Pericardium fibroblast (primary cell): ENCODE data around the gene AKAP7. TPM values are rescaled to one million over a fixed set of nuclear protein-coding genes. Genes with fewer than 3 reads are reported as not detected.

Source experiments
- total RNA-seq: library from RNA; depleted of rRNA; stranded (reverse); fragments of >200 nt; gene quantifications from 2 replicates; pipeline ENCODE4 v1.2.3, GENCODE V29; 2015

AKAP7 gene
- total RNA-seq, result 1.4 and 3.7 TPM in 2 replicates

DNA sequence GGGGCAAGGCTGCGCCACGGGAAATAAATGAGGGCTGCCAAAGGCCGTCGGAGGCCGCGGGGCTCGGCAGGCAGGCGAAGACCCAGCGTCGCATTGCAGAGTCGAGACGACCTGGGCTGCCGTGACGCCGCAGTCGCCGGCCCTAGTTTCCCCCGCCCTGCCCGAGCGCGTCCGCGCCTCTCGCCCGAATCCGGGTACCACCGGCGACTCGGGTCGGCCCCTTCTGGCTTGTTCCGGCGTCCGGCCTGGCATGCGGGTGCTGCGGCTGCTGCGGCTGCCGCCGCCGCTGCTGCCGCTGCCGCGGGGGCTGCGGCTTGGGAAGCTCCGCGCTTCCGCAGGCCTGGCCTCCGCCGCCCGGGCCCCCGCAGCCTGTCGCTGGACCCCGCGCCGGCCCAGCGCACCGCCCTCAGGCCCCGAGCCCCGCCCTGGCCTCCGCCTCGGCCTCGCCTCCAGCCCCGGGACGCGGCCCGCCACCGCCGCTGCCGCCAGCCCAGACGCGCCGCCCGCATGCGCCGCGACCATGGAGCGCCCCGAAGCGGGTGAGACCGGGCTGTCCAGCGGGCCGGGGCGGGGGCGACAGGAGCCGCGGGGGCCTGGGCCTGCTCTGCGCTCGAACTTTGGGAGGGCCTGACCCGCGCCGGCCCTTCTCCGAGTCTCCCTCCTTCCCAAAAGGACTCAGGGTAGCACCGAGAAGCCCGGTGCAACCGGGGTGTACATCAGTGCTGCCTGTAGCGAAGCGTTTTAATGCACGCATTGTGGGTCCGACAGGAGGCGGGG, at the start of gene AKAP7:
Gene AKAP7, plus strand, starts transcription at position 224 of the 777 bp plus-strand sequence. Its CDS starts 297 bp downstream, at position 521.

Other genes with a start within 250 kb of the AKAP7 start
- gene EPB41L2, start 72.2 kb upstream of the AKAP7 start, total RNA-seq, result 73.5 and 98.8 TPM in 2 replicates